Ishikawa (cell line): ENCODE data around the gene GPX4.
A peak's percentile ranks its signal among the peaks of the same experiment; 100 is the strongest.

Experiments used
- CEBPB ChIP-seq: IDR thresholded peaks from 2 replicates; pipeline ENCODE4 v1.6.1; 2012
- CREB1 ChIP-seq: IDR thresholded peaks from 2 replicates; pipeline ENCODE4 v1.6.1; 2012; ENCODE audit warnings: low read depth
- EGR1 ChIP-seq: IDR thresholded peaks from 2 replicates; pipeline ENCODE4 v1.6.1; 2012
- EP300 ChIP-seq: IDR thresholded peaks from 2 replicates; pipeline ENCODE4 v1.6.1; 2012; ENCODE audit warnings: borderline replicate concordance
- FOXM1 ChIP-seq: IDR thresholded peaks from 2 replicates; pipeline ENCODE4 v1.6.1; 2012; ENCODE audit warnings: low read depth, borderline replicate concordance
- MAX ChIP-seq: IDR thresholded peaks from 2 replicates; pipeline ENCODE4 v1.6.1; 2012
- NFIC ChIP-seq: IDR thresholded peaks from 2 replicates; pipeline ENCODE4 v1.6.1; 2012
- RAD21 ChIP-seq: IDR thresholded peaks from 2 replicates; pipeline ENCODE4 v1.6.1; 2012; ENCODE audit warnings: low read depth
- REST ChIP-seq: IDR thresholded peaks from 2 replicates; pipeline ENCODE4 v1.6.1; 2012; ENCODE audit warnings: low read depth, mild to moderate bottlenecking
- TAF1 ChIP-seq: IDR thresholded peaks from 2 replicates; pipeline ENCODE4 v1.6.1; 2012; ENCODE audit warnings: low read depth, mild to moderate bottlenecking
- TCF12 ChIP-seq: IDR thresholded peaks from 2 replicates; pipeline ENCODE4 v1.6.1; 2012; ENCODE audit warnings: low read depth
- TEAD4 ChIP-seq: IDR thresholded peaks from 2 replicates; pipeline ENCODE4 v1.6.1; 2012
- USF1 ChIP-seq: IDR thresholded peaks from 2 replicates; pipeline ENCODE4 v1.6.1; 2012
- YY1 ChIP-seq: IDR thresholded peaks from 2 replicates; pipeline ENCODE4 v1.6.1; 2012; ENCODE audit warnings: low read depth
- ZBTB7A ChIP-seq: IDR thresholded peaks from 2 replicates; pipeline ENCODE4 v1.6.1; 2012; ENCODE audit warnings: low read depth

The GPX4 gene

GRCh38 chr19:1103132-1103707 is 574 bp upstream of the GPX4 start:
- no peak for TF ChIP-seq USF1
- TF ChIP-seq CREB1, result no peak
- TF ChIP-seq NFIC, result no peak
- no peak for TF ChIP-seq REST
- TF ChIP-seq CEBPB, result no peak
- no peak for TF ChIP-seq TAF1
- TF ChIP-seq TEAD4, result no peak
- no peak for TF ChIP-seq FOXM1
- TF ChIP-seq ZBTB7A, result no peak
- TF ChIP-seq YY1, result no peak
- no peak for TF ChIP-seq RAD21
- TF ChIP-seq TCF12, result no peak
- TF ChIP-seq EGR1, result no peak
- no peak for TF ChIP-seq MAX
- TF ChIP-seq EP300, result no peak

GRCh38 chr19:1104311-1105007 is 665 bp downstream of the GPX4 start:
- TF ChIP-seq FOXM1 (no peak), TAF1 (no peak; the same call in 1 of the 2 replicates), YY1 (no peak), CREB1 (peak; percentile 38; the same call in 1 of the 2 replicates), CEBPB (no peak), RAD21 (no peak), USF1 (peak; percentile 64), REST (no peak), NFIC (no peak), ZBTB7A (peak; percentile 89), MAX (0 out of 2 replicates have a peak, but pooled peaks have one; percentile 19), EGR1 (peak; percentile 92), TCF12 (peak; percentile 14; the same call in 1 of the 2 replicates), TEAD4 (no peak), EP300 (no peak)

GRCh38 chr19:1105008-1105872 is 1.4 kb downstream of the GPX4 start:
- TF ChIP-seq ZBTB7A (no peak), MAX (0 out of 2 replicates have a peak, but pooled peaks have one; percentile 17), YY1 (no peak), RAD21 (no peak), NFIC (no peak)

- TF ChIP-seq TAF1 (no peak), CREB1 (no peak), USF1 (no peak), RAD21 (no peak), NFIC (no peak), EP300 (no peak), YY1 (no peak)
Measured at GRCh38 chr19:1105873-1106840, 2.4 kb downstream of the GPX4 start.
